ENCODE results near the gene CA9.

DNA sequence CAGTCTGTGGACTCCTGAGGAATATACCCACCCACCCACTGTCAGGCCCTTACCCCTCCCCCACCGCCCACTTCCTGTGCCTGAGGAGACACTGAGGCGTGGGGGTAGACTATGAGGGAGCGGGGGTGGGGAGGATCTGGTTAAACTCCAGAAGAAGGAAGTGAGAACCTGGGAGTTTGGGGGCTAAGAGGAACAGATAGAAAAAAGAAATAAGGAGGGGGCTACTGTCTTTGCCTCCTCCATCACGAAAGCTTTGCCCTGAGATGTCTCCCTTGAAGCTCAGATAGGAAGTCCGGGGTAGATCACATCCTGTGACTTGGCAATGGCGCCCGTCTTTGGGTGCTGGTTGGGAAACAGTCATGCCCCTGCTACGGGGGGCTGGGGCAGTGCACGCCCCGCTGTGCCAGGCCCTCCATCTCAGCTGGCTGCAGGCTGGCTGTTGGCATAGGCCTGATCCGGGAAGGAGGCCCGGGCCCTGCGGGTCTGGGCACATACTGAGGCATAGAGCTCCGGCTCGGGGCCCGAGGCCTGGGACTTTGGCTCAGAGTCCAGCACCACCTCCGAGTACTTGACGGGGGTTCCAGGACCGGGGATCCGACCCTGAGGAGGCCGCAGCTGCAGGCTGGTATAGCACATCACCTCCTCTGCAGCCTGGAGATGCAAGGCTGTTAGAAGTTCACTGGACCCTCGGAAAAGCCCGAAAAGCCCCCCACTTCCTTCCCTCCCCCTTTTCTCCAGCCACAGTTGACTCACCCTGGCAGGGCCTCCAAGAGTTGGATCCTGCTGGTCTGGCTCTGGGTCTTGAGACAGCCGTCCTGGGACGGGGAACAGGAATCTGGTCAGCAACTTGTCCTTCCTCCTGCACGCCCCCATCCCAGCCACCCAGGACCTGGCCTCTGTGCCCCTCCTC lies 24.0 kb upstream of the CA9 start:
- TF ChIP-seq, protein P1, sequence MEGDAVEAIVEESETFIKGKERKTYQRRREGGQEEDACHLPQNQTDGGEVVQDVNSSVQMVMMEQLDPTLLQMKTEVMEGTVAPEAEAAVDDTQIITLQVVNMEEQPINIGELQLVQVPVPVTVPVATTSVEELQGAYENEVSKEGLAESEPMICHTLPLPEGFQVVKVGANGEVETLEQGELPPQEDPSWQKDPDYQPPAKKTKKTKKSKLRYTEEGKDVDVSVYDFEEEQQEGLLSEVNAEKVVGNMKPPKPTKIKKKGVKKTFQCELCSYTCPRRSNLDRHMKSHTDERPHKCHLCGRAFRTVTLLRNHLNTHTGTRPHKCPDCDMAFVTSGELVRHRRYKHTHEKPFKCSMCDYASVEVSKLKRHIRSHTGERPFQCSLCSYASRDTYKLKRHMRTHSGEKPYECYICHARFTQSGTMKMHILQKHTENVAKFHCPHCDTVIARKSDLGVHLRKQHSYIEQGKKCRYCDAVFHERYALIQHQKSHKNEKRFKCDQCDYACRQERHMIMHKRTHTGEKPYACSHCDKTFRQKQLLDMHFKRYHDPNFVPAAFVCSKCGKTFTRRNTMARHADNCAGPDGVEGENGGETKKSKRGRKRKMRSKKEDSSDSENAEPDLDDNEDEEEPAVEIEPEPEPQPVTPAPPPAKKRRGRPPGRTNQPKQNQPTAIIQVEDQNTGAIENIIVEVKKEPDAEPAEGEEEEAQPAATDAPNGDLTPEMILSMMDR (IDR thresholded peaks at IDR 0.05) = no peak
- no peak for TF ChIP-seq POLR2A (IDR thresholded peaks at IDR 0.05)
